Left renal cortex interstitium (tissue), 4 donors: ENCODE measurements around the gene SLC24A3. TPM values are rescaled to one million over a fixed set of nuclear protein-coding genes. Genes with fewer than 3 reads are reported as not detected.

Experiments used
- DNase-seq, 4 donors: peaks; one replicate each; pipeline ENCODE4 v3.0.0-alpha.2; 2013; ENCODE audit warnings: low read depth in 4 of 4, low spot score in 2 of 4, missing footprints in 1 of 4
- polyA plus RNA-seq, 4 donors: library from polyadenylated mRNA; unstranded; fragments of 120-200 nt; gene quantifications; one replicate each; pipeline ENCODE4 v1.2.1, GENCODE V29; 2013; ENCODE audit not compliant: insufficient read length in 4 of 4

The SLC24A3 gene
- polyA plus RNA-seq: 1 to 10 TPM; 3.8 to 6.3 (median 4.0) TPM

- DNase-seq: peak in 1 of 4 donors; percentile 34
These were observed at the start of gene SLC24A3 for GRCh38 chr20:19212469-19212815. Gene SLC24A3, plus strand, starts transcription at chr20:19212642.

GRCh38 chr20:19170148-19170547, 42.3 kb upstream of the SLC24A3 start:
- DNase-seq: no peak

DNA sequence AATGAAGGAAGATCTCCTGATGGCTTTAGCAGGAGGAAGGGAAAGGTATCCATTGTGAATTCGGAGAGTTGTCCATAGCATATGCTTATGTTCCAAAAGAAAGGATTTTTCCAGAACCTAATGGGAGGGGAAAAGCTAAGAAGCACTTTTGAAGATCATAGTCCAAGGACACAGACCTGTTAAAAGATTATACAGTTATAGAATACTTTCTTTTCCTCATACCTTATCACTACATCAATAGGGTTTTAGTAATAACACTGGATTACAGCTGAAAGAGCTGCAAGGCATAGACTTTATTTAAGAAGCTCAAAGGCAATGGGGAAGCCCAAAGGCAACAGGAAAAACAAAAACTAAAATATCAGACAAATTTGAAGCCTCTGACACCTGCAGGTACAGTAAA, 39.8 kb upstream of the SLC24A3 start:
- DNase-seq: no peak

DNA sequence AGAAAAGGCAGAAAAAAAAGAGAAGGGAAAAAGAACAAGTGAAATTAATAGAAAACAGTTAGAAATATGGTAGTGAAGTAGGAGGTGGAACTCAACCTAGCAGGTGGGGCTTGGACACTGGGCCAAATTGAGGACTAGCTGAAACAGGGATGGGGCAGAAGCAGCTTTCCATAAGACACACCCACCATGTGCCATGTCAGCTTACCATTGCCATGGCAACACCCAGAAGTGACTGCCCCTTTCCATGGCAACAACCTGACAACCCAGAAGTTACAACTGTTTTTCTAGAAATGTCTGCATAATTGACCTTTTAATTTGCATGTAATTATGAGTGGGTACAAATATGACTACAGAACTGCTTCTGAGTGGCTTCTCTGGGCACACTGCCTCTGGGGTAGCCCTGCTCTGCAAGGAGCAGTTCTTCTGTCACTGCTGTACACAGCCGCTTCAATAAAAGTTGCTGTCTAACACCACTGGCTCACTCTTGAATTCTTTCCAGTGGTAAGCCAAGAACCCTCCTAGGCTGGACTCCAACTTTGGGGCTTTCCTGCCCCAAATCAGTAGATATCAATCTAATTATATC, 35.9 kb upstream of the SLC24A3 start:
- no peak for DNase-seq

GRCh38 chr20:19181552-19181951, 30.9 kb upstream of the SLC24A3 start:
- no peak for DNase-seq

- DNase-seq: no peak
These were observed 27.4 kb upstream of the SLC24A3 start for GRCh38 chr20:19185083-19185482.

GRCh38 chr20:19193349-19193748, 19.1 kb upstream of the SLC24A3 start:
- DNase-seq: no peak

GRCh38 chr20:19205981-19206396, 6.5 kb upstream of the SLC24A3 start:
- DNase-seq: no peak

- no peak for DNase-seq
These were observed 4.9 kb upstream of the SLC24A3 start for GRCh38 chr20:19207541-19207940.

- no peak for DNase-seq
These were observed 1.9 kb upstream of the SLC24A3 start for GRCh38 chr20:19210391-19211155.

DNA sequence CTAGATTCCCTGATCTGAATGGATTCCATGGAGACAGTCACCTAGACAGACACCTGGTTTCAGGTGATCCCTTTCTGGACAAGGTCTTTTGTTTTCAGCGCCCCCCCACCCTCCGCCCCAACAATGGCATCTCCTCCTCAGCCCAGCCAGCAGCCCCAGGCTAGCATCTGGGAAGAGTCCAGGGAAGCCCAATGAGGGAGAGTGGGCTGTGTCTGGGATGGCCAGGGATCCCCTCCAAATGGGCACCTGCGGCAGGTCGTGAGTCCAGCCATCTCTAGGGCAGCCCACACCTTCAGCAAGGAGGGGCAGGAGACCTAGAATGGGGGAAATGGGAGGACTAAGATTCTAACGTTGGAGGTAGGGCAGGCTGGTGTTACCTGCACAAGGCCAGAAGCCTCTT, 1.2 kb upstream of the SLC24A3 start:
- no peak for DNase-seq

DNA sequence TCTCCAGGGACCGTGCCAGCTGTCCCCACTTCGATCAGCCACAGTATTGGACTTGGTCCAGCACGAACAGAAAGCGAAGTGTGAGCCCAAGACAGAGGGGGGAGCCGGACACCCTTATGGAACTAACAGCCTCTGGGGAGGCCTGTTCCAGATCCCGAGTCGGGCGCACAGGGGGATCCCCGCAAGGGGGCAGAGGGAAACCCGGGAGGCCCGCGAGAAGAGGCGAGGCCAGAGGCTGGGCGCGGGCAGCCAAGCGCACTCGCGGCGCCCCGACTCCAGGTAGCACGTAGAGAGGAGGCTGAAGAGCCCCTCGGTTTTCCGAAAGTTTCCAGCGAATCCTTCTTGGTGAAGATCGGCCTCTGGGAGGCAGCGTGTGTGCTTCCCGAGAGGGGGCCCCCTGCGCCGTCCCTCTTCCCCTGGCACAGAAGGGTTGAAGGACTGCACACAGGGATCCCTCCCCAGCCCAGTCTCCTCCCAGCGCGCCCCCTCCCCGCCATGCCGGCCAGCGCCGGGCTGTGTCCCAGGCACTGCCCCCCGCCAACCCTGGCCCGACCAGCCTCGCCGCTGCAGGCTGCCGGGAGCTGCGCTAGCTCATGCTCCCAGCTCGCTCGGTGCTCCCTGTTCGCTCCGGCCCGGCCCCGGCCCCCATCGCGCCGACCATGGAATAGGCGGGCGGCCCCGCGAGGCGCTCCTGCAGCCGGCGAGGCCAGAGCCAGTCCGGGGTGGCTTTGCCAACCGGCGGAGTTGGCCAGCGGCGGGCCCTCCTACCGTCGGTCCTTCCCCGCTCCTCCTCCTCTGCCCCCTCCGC, 577 bp upstream of the SLC24A3 start:
- DNase-seq: peak in 1 of 4 donors; percentile 28

GRCh38 chr20:19212821-19213502, 520 bp downstream of the SLC24A3 start:
- peak in 2 of 4 donors; percentile 13 to 44 for DNase-seq

- no peak for DNase-seq
These were observed 1.6 kb downstream of the SLC24A3 start for GRCh38 chr20:19213946-19214490.

- DNase-seq: no peak
These were observed 6.0 kb downstream of the SLC24A3 start for GRCh38 chr20:19218411-19218810.

- no peak for DNase-seq
These were observed 10.1 kb downstream of the SLC24A3 start for GRCh38 chr20:19222520-19223040.

GRCh38 chr20:19223640-19224039, 11.2 kb downstream of the SLC24A3 start:
- DNase-seq: no peak

DNA sequence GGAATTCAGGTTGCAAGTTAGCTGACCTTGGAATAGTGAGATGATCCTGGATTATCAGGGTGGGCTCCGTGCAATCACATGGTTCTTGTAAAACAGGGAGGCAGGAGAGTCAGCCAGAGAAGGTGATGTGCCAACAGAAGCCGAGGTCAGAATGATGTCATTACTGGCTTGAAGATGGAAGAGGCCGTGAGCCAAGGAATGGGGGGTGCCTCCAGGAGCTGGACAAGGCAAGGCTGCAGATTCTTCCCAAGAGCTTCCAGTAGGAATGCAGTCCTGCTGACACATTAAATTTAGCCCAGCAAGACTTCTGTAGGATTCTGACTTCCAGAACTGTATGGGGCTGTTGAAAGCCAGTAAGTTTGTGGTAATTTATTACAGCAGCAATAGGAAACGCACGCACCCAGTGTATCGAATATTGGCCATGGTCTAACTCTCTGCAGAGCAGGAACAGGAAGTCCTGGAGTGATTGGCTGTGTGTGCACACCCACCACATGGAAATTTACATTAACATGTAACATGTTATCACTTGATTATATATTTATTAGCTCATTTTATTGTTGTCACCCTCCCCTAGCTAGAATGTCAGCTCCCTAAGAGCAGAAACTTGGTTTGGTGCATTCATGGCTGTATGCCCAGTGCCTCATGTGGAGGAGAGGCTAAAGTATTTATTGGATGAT, 19.1 kb downstream of the SLC24A3 start:
- no peak for DNase-seq

- no peak for DNase-seq
These were observed 20.8 kb downstream of the SLC24A3 start for GRCh38 chr20:19232997-19233794.
